ENCODE results near the gene CLINT1.

CLINT1 gene

DNA sequence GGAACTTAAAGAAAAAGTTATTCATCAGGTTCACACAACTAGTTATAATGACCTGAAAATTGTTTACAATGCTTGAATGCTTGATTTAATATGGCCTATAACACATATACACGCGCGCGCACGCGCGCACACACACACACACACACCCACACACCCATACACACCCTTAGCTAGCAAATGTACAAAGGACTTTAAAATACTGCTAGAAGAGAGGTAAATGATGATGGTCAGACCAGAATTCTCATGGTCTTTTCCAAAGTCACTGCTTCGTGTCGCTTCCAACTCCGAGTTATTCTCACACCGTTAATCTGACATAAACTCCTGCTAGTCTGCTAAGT, 109.5 kb downstream of the CLINT1 start:
- no peaks in the 10 kb centered on the region for H3K27me3 ChIP-seq (ENCODE audit: control insufficient read depth in 3 of 3, insufficient read depth in 3 of 3, low read depth in 1 of 3, low read length in 3 of 3)
- H3K4me1 ChIP-seq (ENCODE audit: control insufficient read depth in 2 of 2, insufficient read depth in 1 of 2, low read depth in 1 of 2, low read length in 2 of 2): peaks cover 4 to 14% of the 10 kb centered on the region in 2 donors

DNA sequence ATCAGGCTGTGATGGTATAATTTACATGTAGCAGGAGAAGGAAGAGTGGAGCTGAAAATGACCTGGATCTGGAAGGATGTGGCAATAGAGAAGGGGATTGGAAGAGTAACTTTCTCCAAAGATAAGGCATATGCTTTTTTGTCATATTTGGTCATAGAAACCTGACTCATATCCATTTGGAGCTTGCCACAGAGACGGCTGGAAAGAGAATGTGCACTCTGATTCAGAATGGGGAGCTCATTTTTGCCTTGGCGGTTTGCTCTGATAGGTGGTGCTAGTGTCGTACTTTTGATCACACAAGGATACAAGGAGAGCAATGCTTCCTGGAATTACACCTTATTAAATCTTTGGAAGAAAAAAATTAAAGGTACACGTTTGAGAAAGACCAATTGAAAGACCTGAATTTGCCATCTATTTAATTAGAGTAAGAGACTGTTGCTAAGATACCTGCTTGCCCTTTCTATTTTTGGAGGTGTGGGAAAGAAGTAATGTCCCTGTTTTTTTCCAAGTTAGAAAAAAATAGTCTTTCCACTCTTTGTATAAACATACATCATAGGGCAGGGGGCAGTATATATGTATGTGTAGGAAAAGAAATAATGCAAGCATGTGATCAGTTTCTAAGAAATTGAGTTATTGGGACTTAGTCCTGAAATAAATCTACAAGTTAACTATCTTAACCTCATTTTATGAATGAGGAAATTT, 110.0 kb downstream of the CLINT1 start:
- Histone ChIP-seq H3K4me1 (ENCODE audit: control insufficient read depth in 2 of 2, insufficient read depth in 1 of 2, low read depth in 1 of 2, low read length in 2 of 2) (peaks cover 4 to 14% of the 10 kb centered on the region in 2 donors), H3K4me3 (ENCODE audit: low read length in 2 of 2) (no peak overlapping the region), H2BK120ac (ENCODE audit: low read depth, low read length) (no peak overlapping the region), H3K9me3 (replicated peaks in 1 of 2; ENCODE audit: control insufficient read depth in 2 of 2, insufficient read depth in 1 of 2, low read depth in 1 of 2, low read length in 2 of 2) (no peaks in the 10 kb centered on the region), H3K36me3 (replicated peaks in 1 of 2; ENCODE audit: control insufficient read depth in 2 of 2, insufficient read depth in 2 of 2, low read length in 2 of 2) (peaks cover 1 to 18% of the 10 kb centered on the region in 2 donors), H3K9ac (ENCODE audit: low read depth, low read length, poor library complexity) (no peak overlapping the region), H2BK12ac (ENCODE audit: low read length) (no peak overlapping the region), H3K4me2 (ENCODE audit: insufficient read depth, low read length, poor library complexity, severe bottlenecking) (no peak overlapping the region), H4K8ac (ENCODE audit: low read depth, low read length) (no peak overlapping the region), H3K18ac (ENCODE audit: low read length) (no peak overlapping the region), H3K79me1 (ENCODE audit: low read depth, low read length) (peaks cover 2% of the 10 kb centered on the region), H2BK15ac (ENCODE audit: low read length) (no peak overlapping the region), H3K23ac (ENCODE audit: low read depth, low read length, poor library complexity) (no peak overlapping the region), H4K91ac (ENCODE audit: low read depth, low read length, poor library complexity) (no peak overlapping the region), H3K4ac (ENCODE audit: low read length) (no peak overlapping the region), H3K27ac (replicated peaks; ENCODE audit: low read length) (no peak overlapping the region), H2AFZ (ENCODE audit: low read length) (no peak overlapping the region), H2AK5ac (ENCODE audit: low read depth, low read length) (no peak overlapping the region), H3K27me3 (ENCODE audit: control insufficient read depth in 3 of 3, insufficient read depth in 3 of 3, low read depth in 1 of 3, low read length in 3 of 3) (no peaks in the 10 kb centered on the region), H3K14ac (ENCODE audit: low read length) (no peak overlapping the region), H2BK5ac (ENCODE audit: low read length) (no peak overlapping the region)
- DNase-seq (ENCODE audit: low spot score): no peak
- no CpG with 5 or more reads among the region's 4 CpGs for WGBS, 2 donors (ENCODE audit: extremely low coverage in 2 of 2, insufficient read length in 2 of 2, insufficient replicate concordance in 1 of 2)

More for the DNA sequence above, 109.5 kb downstream of the CLINT1 start:
- no peak overlapping the region for H3K4me2 ChIP-seq (ENCODE audit: insufficient read depth, low read length, poor library complexity, severe bottlenecking)
- WGBS, 2 donors (ENCODE audit: extremely low coverage in 2 of 2, insufficient read length in 2 of 2, insufficient replicate concordance in 1 of 2): no CpG with 5 or more reads among the region's 11 CpGs
- no peak overlapping the region for H4K8ac ChIP-seq (ENCODE audit: low read depth, low read length)
- peaks cover 2% of the 10 kb centered on the region for H3K79me1 ChIP-seq (ENCODE audit: low read depth, low read length)
- no peak overlapping the region for H3K27ac ChIP-seq (replicated peaks; ENCODE audit: low read length)
- no peak overlapping the region for H3K18ac ChIP-seq (ENCODE audit: low read length)
- no peak for DNase-seq (ENCODE audit: low spot score)
- no peak overlapping the region for H3K4me3 ChIP-seq (ENCODE audit: low read length in 2 of 2)
- H2BK120ac ChIP-seq (ENCODE audit: low read depth, low read length): no peak overlapping the region
- no peak overlapping the region for H2BK12ac ChIP-seq (ENCODE audit: low read length)
- no peak overlapping the region for H2BK5ac ChIP-seq (ENCODE audit: low read length)
- no peak overlapping the region for H2AK5ac ChIP-seq (ENCODE audit: low read depth, low read length)
- peaks cover 3 to 22% of the 10 kb centered on the region in 2 donors for H3K36me3 ChIP-seq (replicated peaks in 1 of 2; ENCODE audit: control insufficient read depth in 2 of 2, insufficient read depth in 2 of 2, low read length in 2 of 2)
- H2AFZ ChIP-seq (ENCODE audit: low read length): no peak overlapping the region
- no peaks in the 10 kb centered on the region for H3K9me3 ChIP-seq (replicated peaks in 1 of 2; ENCODE audit: control insufficient read depth in 2 of 2, insufficient read depth in 1 of 2, low read depth in 1 of 2, low read length in 2 of 2)
- no peak overlapping the region for H3K14ac ChIP-seq (ENCODE audit: low read length)
- no peak overlapping the region for H3K9ac ChIP-seq (ENCODE audit: low read depth, low read length, poor library complexity)
- no peak overlapping the region for H2BK15ac ChIP-seq (ENCODE audit: low read length)
- H3K4ac ChIP-seq (ENCODE audit: low read length): no peak overlapping the region
- no peak overlapping the region for H3K23ac ChIP-seq (ENCODE audit: low read depth, low read length, poor library complexity)
- H4K91ac ChIP-seq (ENCODE audit: low read depth, low read length, poor library complexity): no peak overlapping the region

GRCh38 chr5:157747766-157748700, 110.9 kb downstream of the CLINT1 start:
- H3K18ac ChIP-seq (ENCODE audit: low read length): no peak overlapping the region
- H2BK15ac ChIP-seq (ENCODE audit: low read length): no peak overlapping the region
- no peak overlapping the region for H2BK12ac ChIP-seq (ENCODE audit: low read length)
- no peak overlapping the region for H2BK120ac ChIP-seq (ENCODE audit: low read depth, low read length)
- peaks cover 4 to 14% of the 10 kb centered on the region in 2 donors for H3K4me1 ChIP-seq (ENCODE audit: control insufficient read depth in 2 of 2, insufficient read depth in 1 of 2, low read depth in 1 of 2, low read length in 2 of 2)
- peaks cover 2% of the 10 kb centered on the region for H3K79me1 ChIP-seq (ENCODE audit: low read depth, low read length)
- no peak overlapping the region for H2AFZ ChIP-seq (ENCODE audit: low read length)
- H3K4ac ChIP-seq (ENCODE audit: low read length): no peak overlapping the region
- H3K9ac ChIP-seq (ENCODE audit: low read depth, low read length, poor library complexity): no peak overlapping the region
- no peak overlapping the region for H2AK5ac ChIP-seq (ENCODE audit: low read depth, low read length)
- no peak for DNase-seq (ENCODE audit: low spot score)
- no peaks in the 10 kb centered on the region for H3K9me3 ChIP-seq (replicated peaks in 1 of 2; ENCODE audit: control insufficient read depth in 2 of 2, insufficient read depth in 1 of 2, low read depth in 1 of 2, low read length in 2 of 2)
- no peak overlapping the region for H4K91ac ChIP-seq (ENCODE audit: low read depth, low read length, poor library complexity)
- no peak overlapping the region for H4K8ac ChIP-seq (ENCODE audit: low read depth, low read length)
- H3K4me2 ChIP-seq (ENCODE audit: insufficient read depth, low read length, poor library complexity, severe bottlenecking): no peak overlapping the region
- WGBS, 2 donors (ENCODE audit: extremely low coverage in 2 of 2, insufficient read length in 2 of 2, insufficient replicate concordance in 1 of 2): no CpG with 5 or more reads among the region's 8 CpGs
- H3K27me3 ChIP-seq (ENCODE audit: control insufficient read depth in 3 of 3, insufficient read depth in 3 of 3, low read depth in 1 of 3, low read length in 3 of 3): no peaks in the 10 kb centered on the region
- no peak overlapping the region for H3K14ac ChIP-seq (ENCODE audit: low read length)
- no peak overlapping the region for H3K23ac ChIP-seq (ENCODE audit: low read depth, low read length, poor library complexity)
- H3K27ac ChIP-seq (replicated peaks; ENCODE audit: low read length): no peak overlapping the region
- H3K4me3 ChIP-seq (ENCODE audit: low read length in 2 of 2): no peak overlapping the region
- peaks cover 0 to 9% of the 10 kb centered on the region in 2 donors for H3K36me3 ChIP-seq (replicated peaks in 1 of 2; ENCODE audit: control insufficient read depth in 2 of 2, insufficient read depth in 2 of 2, low read length in 2 of 2)
- no peak overlapping the region for H2BK5ac ChIP-seq (ENCODE audit: low read length)

DNA sequence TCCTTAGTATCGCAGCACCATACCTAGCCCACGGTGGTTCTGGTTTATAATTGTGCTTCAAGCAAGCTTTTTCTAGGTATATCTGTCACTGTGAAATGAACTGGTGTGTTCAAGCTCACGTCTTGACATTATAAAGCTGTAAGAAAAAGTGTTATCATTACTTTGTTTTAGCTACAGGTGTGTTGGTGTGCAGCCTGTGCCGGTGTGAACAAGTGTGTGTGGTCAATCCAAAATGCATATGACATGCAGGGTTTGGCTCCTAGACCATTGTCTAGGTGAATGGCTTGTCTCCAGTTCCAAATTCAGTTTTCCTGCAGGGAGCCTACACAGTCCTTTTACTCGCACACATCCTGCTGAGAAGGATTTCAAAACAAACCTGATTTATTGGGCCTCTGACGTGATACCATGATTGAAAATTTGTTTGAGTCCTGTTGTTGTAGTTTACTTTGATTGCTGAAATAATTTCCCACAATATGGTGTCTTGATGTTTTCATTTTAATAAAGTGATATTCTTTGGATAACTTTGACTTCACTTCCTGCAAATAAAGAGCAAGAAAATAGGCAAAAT, 111.7 kb downstream of the CLINT1 start:
- H2BK15ac ChIP-seq (ENCODE audit: low read length): no peak overlapping the region
- no peaks in the 10 kb centered on the region for H3K27me3 ChIP-seq (ENCODE audit: control insufficient read depth in 3 of 3, insufficient read depth in 3 of 3, low read depth in 1 of 3, low read length in 3 of 3)
- H2BK12ac ChIP-seq (ENCODE audit: low read length): no peak overlapping the region
- H3K4me2 ChIP-seq (ENCODE audit: insufficient read depth, low read length, poor library complexity, severe bottlenecking): no peak overlapping the region
- peaks cover 4 to 14% of the 10 kb centered on the region in 2 donors for H3K4me1 ChIP-seq (ENCODE audit: control insufficient read depth in 2 of 2, insufficient read depth in 1 of 2, low read depth in 1 of 2, low read length in 2 of 2)
- H3K79me1 ChIP-seq (ENCODE audit: low read depth, low read length): peaks cover 2% of the 10 kb centered on the region
- H3K27ac ChIP-seq (replicated peaks; ENCODE audit: low read length): no peak overlapping the region
- no peaks in the 10 kb centered on the region for H3K9me3 ChIP-seq (replicated peaks in 1 of 2; ENCODE audit: control insufficient read depth in 2 of 2, insufficient read depth in 1 of 2, low read depth in 1 of 2, low read length in 2 of 2)
- H3K4me3 ChIP-seq (ENCODE audit: low read length in 2 of 2): no peak overlapping the region
- no peak overlapping the region for H3K4ac ChIP-seq (ENCODE audit: low read length)
- H4K8ac ChIP-seq (ENCODE audit: low read depth, low read length): no peak overlapping the region
- WGBS, 2 donors (ENCODE audit: extremely low coverage in 2 of 2, insufficient read length in 2 of 2, insufficient replicate concordance in 1 of 2): no CpG with 5 or more reads among the region's 6 CpGs
- H2BK5ac ChIP-seq (ENCODE audit: low read length): no peak overlapping the region
- no peak overlapping the region for H2BK120ac ChIP-seq (ENCODE audit: low read depth, low read length)
- no peak overlapping the region for H3K18ac ChIP-seq (ENCODE audit: low read length)
- H3K23ac ChIP-seq (ENCODE audit: low read depth, low read length, poor library complexity): no peak overlapping the region
- H3K14ac ChIP-seq (ENCODE audit: low read length): no peak overlapping the region
- H4K91ac ChIP-seq (ENCODE audit: low read depth, low read length, poor library complexity): no peak overlapping the region
- H3K36me3 ChIP-seq (replicated peaks in 1 of 2; ENCODE audit: control insufficient read depth in 2 of 2, insufficient read depth in 2 of 2, low read length in 2 of 2): peaks cover 0 to 6% of the 10 kb centered on the region in 2 donors
- DNase-seq (ENCODE audit: low spot score): no peak
- H2AK5ac ChIP-seq (ENCODE audit: low read depth, low read length): no peak overlapping the region
- no peak overlapping the region for H3K9ac ChIP-seq (ENCODE audit: low read depth, low read length, poor library complexity)
- no peak overlapping the region for H2AFZ ChIP-seq (ENCODE audit: low read length)

Measured in neuronal stem cell (in vitro differentiated cells).